Lower lobe of right lung (tissue), 2 donors: ENCODE data around the gene ARMC2. TPM values are rescaled to one million over a fixed set of nuclear protein-coding genes. Genes with fewer than 3 reads are reported as not detected.
A peak's percentile ranks its signal among the peaks of the same experiment; 100 is the strongest.

Source experiments
- ATAC-seq, 2 donors: fragments of 200-7000 bp; cut with Tn5 transposase; one replicate each; pipeline ENCODE4 v1.9.1; 2020 to 2022; ENCODE audit warnings: mild to moderate bottlenecking in 2 of 2, moderate library complexity in 2 of 2
- DNase-seq: peaks from one replicate; pipeline ENCODE4 v3.0.0-alpha.2; 2020
- H3K27ac ChIP-seq: fragments of 200-600 bp; one replicate; pipeline ENCODE4 v1.8.0; 2022
- H3K27me3 ChIP-seq: fragments of 200-600 bp; one replicate; pipeline ENCODE4 v1.8.0; 2022; ENCODE audit warnings: low read depth
- H3K36me3 ChIP-seq: fragments of 200-600 bp; one replicate; pipeline ENCODE4 v1.8.0; 2022; ENCODE audit warnings: mild to moderate bottlenecking
- H3K4me1 ChIP-seq: fragments of 200-600 bp; one replicate; pipeline ENCODE4 v1.8.0; 2022
- H3K4me3 ChIP-seq: fragments of 200-600 bp; one replicate; pipeline ENCODE4 v1.8.0; 2022; ENCODE audit warnings: mild to moderate bottlenecking
- H3K9me3 ChIP-seq: fragments of 200-600 bp; one replicate; pipeline ENCODE4 v1.8.0; 2022
- intact Hi-C: fragments of 100-400 bp; cut with DNase I; formaldehyde crosslinking; loops from one replicate; pipeline ENCODE4 v1.11.0; 2022
- total RNA-seq: library from RNA; stranded (reverse); fragmentation: NEBNext Ultra II Directional; extraction: Animal tissue kit (Norgen Biotek cat#: 25700); gene quantifications from one replicate; pipeline ENCODE4 v1.2.1, GENCODE V29; 2021
- TF ChIP-seq, protein P1 (sequence below): fragments of 200-600 bp; IDR thresholded peaks from one replicate; pipeline ENCODE4 v1.8.0; 2022; ENCODE audit warnings: antibody characterized with exemption, mild to moderate bottlenecking
- donor health status: DM: no; HTN: yes; CAD: no; lungs with severe emphysema.

Gene ARMC2
- total RNA-seq, 1 donor from 2014 or later: 10.8 TPM

DNA sequence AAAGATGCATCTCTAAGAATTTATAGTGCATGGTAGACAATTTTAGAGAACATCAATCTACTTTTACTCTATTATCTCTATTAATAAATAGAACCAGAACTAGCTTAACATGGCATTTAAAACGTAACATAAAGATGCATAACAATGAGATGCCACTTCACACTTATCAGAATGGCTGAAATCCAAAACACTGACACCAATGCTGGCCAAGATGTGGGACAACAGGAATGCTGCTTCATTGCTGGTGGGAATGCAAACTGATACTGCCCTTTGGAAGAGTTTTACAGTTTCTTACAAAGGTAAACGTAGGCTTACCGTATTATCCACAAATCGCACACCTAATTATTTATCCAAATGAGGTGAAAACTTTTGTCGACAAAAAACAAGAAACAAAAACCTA is 151.2 kb downstream of the ARMC2 start:
- H3K4me1 ChIP-seq: peaks cover 30% of the 10 kb centered on the region
- H3K27ac ChIP-seq: no peak overlapping the region

DNA sequence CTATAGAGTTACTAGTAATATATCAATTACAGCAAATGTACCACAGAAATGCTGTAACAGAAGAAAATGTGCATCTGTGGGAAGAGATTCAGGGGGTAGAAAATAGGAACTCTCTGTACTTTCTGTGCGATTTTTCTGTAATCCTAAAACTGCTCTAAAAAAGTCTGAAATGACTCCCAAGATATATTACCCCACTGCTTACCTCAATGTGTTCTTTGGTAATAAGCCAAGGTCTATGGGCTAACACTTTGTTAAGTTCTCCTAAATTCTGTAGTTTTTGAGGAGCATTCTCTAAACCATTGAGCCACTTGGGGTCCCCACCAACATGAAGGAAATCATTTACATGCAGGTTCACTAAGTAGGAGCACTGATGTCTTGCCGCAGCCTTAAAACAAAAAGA is 152.1 kb downstream of the ARMC2 start:
- no peaks in the 10 kb centered on the region for H3K27me3 ChIP-seq
- H3K4me3 ChIP-seq: no peak overlapping the region
- TF ChIP-seq, protein P1, sequence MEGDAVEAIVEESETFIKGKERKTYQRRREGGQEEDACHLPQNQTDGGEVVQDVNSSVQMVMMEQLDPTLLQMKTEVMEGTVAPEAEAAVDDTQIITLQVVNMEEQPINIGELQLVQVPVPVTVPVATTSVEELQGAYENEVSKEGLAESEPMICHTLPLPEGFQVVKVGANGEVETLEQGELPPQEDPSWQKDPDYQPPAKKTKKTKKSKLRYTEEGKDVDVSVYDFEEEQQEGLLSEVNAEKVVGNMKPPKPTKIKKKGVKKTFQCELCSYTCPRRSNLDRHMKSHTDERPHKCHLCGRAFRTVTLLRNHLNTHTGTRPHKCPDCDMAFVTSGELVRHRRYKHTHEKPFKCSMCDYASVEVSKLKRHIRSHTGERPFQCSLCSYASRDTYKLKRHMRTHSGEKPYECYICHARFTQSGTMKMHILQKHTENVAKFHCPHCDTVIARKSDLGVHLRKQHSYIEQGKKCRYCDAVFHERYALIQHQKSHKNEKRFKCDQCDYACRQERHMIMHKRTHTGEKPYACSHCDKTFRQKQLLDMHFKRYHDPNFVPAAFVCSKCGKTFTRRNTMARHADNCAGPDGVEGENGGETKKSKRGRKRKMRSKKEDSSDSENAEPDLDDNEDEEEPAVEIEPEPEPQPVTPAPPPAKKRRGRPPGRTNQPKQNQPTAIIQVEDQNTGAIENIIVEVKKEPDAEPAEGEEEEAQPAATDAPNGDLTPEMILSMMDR: no peak
- H3K27ac ChIP-seq: no peak overlapping the region
- no peaks in the 10 kb centered on the region for H3K9me3 ChIP-seq
- intact Hi-C loops: no loop called here
- no peak for ATAC-seq
- no peak for DNase-seq
- H3K4me1 ChIP-seq: peaks cover 34% of the 10 kb centered on the region
- peaks cover 58% of the 10 kb centered on the region for H3K36me3 ChIP-seq

More for the DNA sequence above, 151.2 kb downstream of the ARMC2 start:
- intact Hi-C loops: no loop called here
- ATAC-seq: no peak
- Histone ChIP-seq H3K9me3 (no peaks in the 10 kb centered on the region), H3K36me3 (peaks cover 67% of the 10 kb centered on the region), H3K4me3 (no peak overlapping the region), H3K27me3 (no peaks in the 10 kb centered on the region)
- TF ChIP-seq, protein P1: no peak
- no peak for DNase-seq

DNA sequence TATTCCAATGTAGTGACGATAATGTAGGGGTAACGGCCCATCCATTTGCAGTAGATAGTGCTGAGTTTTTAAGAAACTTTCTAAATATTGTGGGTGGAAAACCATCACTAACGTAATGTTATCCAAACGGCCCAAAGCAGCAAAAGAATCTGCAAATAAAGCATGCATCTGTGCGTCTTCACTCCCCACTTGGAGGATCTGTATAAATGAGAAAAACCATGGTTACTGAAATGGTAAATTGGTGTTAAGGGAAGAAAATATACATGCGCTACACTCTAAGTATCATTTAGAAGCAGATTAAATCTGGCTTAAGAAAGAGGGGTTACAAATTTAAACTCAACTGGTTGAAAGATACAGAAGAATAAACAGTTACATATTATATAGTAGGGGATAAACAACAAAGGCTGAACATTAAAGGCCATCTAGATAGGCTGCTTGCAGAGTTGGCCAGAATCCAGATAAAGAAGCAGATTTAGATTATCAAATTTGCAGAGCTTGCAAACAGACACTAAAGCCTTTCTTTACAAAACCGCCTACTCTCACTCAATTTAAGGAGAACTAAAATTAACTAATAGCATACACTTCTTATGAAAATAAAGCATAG is 153.2 kb downstream of the ARMC2 start:
- Histone ChIP-seq H3K9me3 (no peaks in the 10 kb centered on the region), H3K4me3 (no peak overlapping the region), H3K36me3 (peaks cover 47% of the 10 kb centered on the region), H3K27me3 (no peaks in the 10 kb centered on the region), H3K4me1 (peaks cover 37% of the 10 kb centered on the region), H3K27ac (no peak overlapping the region)
- intact Hi-C loops: no loop called here
- DNase-seq (no peak), ATAC-seq (no peak)
- TF ChIP-seq, protein P1: no peak

DNA sequence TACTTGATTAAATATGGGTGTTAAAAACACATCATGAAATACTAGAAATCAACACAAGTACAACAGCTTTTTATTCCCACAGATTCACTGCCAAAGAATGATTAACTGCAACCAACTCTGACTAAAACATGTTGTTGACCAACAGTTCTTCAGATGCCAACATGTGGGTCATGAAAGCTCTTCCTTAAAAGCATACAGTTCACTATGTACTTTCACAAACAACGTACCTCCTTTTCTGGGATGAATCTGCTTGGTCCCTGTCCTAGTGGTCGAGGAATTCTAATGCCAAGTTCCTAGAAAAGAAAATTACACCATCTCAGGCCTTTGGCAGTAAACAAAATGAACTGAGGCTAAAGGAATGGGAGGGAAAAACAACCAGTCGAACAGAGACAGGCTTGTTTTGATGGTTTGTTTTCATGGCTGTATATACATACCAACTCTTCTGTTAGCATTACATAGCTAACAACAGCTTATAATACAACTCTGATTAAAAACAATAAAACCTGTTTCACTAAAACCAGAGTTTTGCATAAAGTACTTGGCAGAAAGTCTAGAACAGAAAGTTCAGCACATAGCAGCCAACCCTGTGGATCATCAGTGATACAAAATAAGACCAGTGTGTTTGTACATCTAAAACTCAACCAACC is 154.0 kb downstream of the ARMC2 start:
- H3K4me3 ChIP-seq: no peak overlapping the region
- peaks cover 42% of the 10 kb centered on the region for H3K4me1 ChIP-seq
- no peak for DNase-seq
- no peaks in the 10 kb centered on the region for H3K27me3 ChIP-seq
- peak overlapping the region; percentile 27 for H3K27ac ChIP-seq
- TF ChIP-seq, protein P1: no peak
- ATAC-seq: peak; percentile 68 to 81
- peaks cover 39% of the 10 kb centered on the region for H3K36me3 ChIP-seq
- intact Hi-C loops: no loop called here
- no peaks in the 10 kb centered on the region for H3K9me3 ChIP-seq

DNA sequence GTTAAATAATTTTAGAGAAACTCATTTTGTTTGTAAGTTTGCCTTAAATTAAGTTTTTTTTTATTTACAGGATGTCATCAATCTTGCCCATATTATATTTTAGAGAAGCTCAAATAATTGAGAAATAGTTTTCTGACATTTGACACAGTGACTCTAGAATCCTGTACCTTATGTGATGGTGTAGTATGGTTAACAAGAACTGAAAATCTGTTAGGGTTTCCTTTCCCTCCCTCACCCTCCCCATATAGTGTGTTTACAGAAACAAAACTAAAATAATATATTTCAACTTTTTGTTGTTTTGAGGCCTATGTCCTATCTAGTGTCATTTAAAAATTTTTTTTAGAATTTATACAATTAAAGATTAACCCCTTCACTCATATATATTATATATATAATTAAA is 154.7 kb downstream of the ARMC2 start:
- DNase-seq: no peak
- H3K27ac ChIP-seq: peak overlapping the region; percentile 27
- no peak overlapping the region for H3K4me3 ChIP-seq
- TF ChIP-seq, protein P1: no peak
- no peaks in the 10 kb centered on the region for H3K9me3 ChIP-seq
- no peaks in the 10 kb centered on the region for H3K27me3 ChIP-seq
- intact Hi-C loops: no loop called here
- H3K36me3 ChIP-seq: peaks cover 32% of the 10 kb centered on the region
- no peak for ATAC-seq
- peaks cover 49% of the 10 kb centered on the region for H3K4me1 ChIP-seq
